SK-N-SH (cell line): Measurements from ENCODE around the gene SUMF1. TPM values are rescaled to one million over a fixed set of nuclear protein-coding genes. Genes with fewer than 3 reads are reported as not detected.

ENCODE experiments used
- CTCF ChIA-PET: fragments of 300-600, 350-600 bp; formaldehyde crosslinking; extraction: SDS; loops from one replicate; lab custom pipeline; 2021; lab: Yijun Ruan, JAX
- POLR2A ChIA-PET: fragments of 350-600 bp; sonication (Branson Sonifier 250); formaldehyde crosslinking; extraction: SDS; loops from one replicate; lab custom pipeline; 2020; ENCODE audit warnings: antibody characterized with exemption, inconsistent platforms; lab: Yijun Ruan, JAX
- DNase-seq: peaks from one replicate; pipeline ENCODE4 v3.0.0; 2012
- H2AFZ ChIP-seq: fragments of 200-600 bp; sonication (generic); 2 replicates; pipeline ENCODE4 v1.8.1; 2016; ENCODE audit warnings: antibody characterized with exemption, mild to moderate bottlenecking, low read depth
- H3F3A ChIP-seq: fragments of 200-600 bp; sonication (generic); replicated peaks from 2 replicates; pipeline ENCODE3; 2016; ENCODE audit warnings: antibody characterized with exemption, mild to moderate bottlenecking; ENCODE audit not compliant: insufficient read depth
- H3K27ac ChIP-seq, 2 experiments: fragments of 200-500 bp in 1 of 2; fragments of 200-600 bp in 1 of 2; sonication (Bioruptor generic) in 1 of 2; sonication (generic), shearing (Covaris generic) in 1 of 2; 2 replicates each; pipeline versions ENCODE4 v1.5.1 to v1.6.1; 2014 to 2016; ENCODE audit warnings: low read depth in 2 of 2, inconsistent platforms in 1 of 2, low read length in 1 of 2, mild to moderate bottlenecking in 1 of 2, mixed read lengths in 1 of 2
- H3K27me3 ChIP-seq: fragments of 200-600 bp; sonication (generic), shearing (Covaris generic); 2 replicates; pipeline ENCODE4 v1.6.1; 2016; ENCODE audit warnings: mixed run types; ENCODE audit not compliant: insufficient read depth
- H3K36me3 ChIP-seq, 2 experiments: fragments of 200-500 bp in 1 of 2; fragments of 200-600 bp in 1 of 2; sonication (Bioruptor generic) in 1 of 2; sonication (generic) in 1 of 2; replicated peaks in 1 of 2; 2 replicates each; pipeline versions ENCODE3 to v1.5.1; 2014 to 2016; ENCODE audit warnings: low read length in 1 of 2, mild to moderate bottlenecking in 1 of 2; ENCODE audit not compliant: insufficient read depth in 2 of 2, control insufficient read depth in 1 of 2
- H3K4me1 ChIP-seq, 2 experiments: fragments of 200-500 bp in 1 of 2; fragments of 200-600 bp in 1 of 2; sonication (Bioruptor generic) in 1 of 2; sonication (generic), shearing (Covaris generic) in 1 of 2; 2 replicates each; pipeline versions ENCODE4 v1.5.1 to v1.6.1; 2014 to 2016; ENCODE audit warnings: low read depth in 1 of 2, low read length in 1 of 2, mixed run types in 1 of 2; ENCODE audit not compliant: insufficient read depth in 2 of 2, control insufficient read depth in 1 of 2
- H3K4me2 ChIP-seq: fragments of 200-600 bp; sonication (generic), shearing (Covaris generic); 2 replicates; pipeline ENCODE4 v1.6.1; 2017; ENCODE audit warnings: mixed run types
- H3K4me3 ChIP-seq, 2 experiments: fragments of 200-500 bp in 1 of 2; fragments of 200-600 bp in 1 of 2; sonication (Bioruptor generic) in 1 of 2; sonication (generic), shearing (Covaris generic) in 1 of 2; 2 replicates each; pipeline versions ENCODE4 v1.5.1 to v1.8.1; 2014 to 2016; ENCODE audit warnings: low read depth in 2 of 2, inconsistent platforms in 1 of 2, low read length in 1 of 2, mild to moderate bottlenecking in 1 of 2, mixed read lengths in 1 of 2, moderate library complexity in 1 of 2
- H3K79me2 ChIP-seq: fragments of 200-600 bp; sonication (generic); 2 replicates; pipeline ENCODE4 v1.8.1; 2017; ENCODE audit warnings: mild to moderate bottlenecking; ENCODE audit not compliant: insufficient read depth
- H3K9ac ChIP-seq: fragments of 200-600 bp; sonication (generic); 2 replicates; pipeline ENCODE4 v1.6.1; 2017; ENCODE audit warnings: mixed run types
- H3K9me2 ChIP-seq: fragments of 200-600 bp; sonication (generic); 2 replicates; pipeline ENCODE4 v1.6.1; 2017; ENCODE audit warnings: mixed run types
- H3K9me3 ChIP-seq: fragments of 200-600 bp; sonication (generic); 2 replicates; pipeline ENCODE4 v1.6.1; 2017; ENCODE audit warnings: mixed run types, mild to moderate bottlenecking, moderate library complexity
- H4K20me1 ChIP-seq: fragments of 200-600 bp; sonication (generic); 2 replicates; pipeline ENCODE4 v1.6.1; 2017; ENCODE audit warnings: mild to moderate bottlenecking, mixed run types; ENCODE audit not compliant: insufficient read depth
- EP300 ChIP-seq, 2 experiments: IDR thresholded peaks; 2 replicates each; pipeline versions ENCODE4 v1.4.0 to v1.6.1; 2012; ENCODE audit warnings: borderline replicate concordance in 1 of 2, low read depth in 1 of 2, low read length in 1 of 2
- FOXM1 ChIP-seq: IDR thresholded peaks from 2 replicates; pipeline ENCODE4 v1.4.0; 2012; ENCODE audit warnings: low read depth, mild to moderate bottlenecking
- NFIC ChIP-seq: IDR thresholded peaks from 2 replicates; pipeline ENCODE4 v1.4.0; 2012; ENCODE audit warnings: borderline replicate concordance
- NRF1 ChIP-seq: IDR thresholded peaks from 2 replicates; pipeline ENCODE4 v1.6.1; 2012; ENCODE audit warnings: low read depth, mild to moderate bottlenecking, low read length
- RAD21 ChIP-seq: IDR thresholded peaks from 2 replicates; pipeline ENCODE4 v1.6.1; 2012; ENCODE audit warnings: mild to moderate bottlenecking, low read length
- RCOR1 ChIP-seq: fragments of 150-350 bp; IDR thresholded peaks from 2 replicates; pipeline ENCODE4 v1.6.1; 2017; ENCODE audit warnings: antibody characterized with exemption, low read length
- TCF12 ChIP-seq: IDR thresholded peaks from 2 replicates; pipeline ENCODE4 v1.4.0; 2012
- WGBS: methylation state at CpG from one replicate; pipeline ENCODE4 v1.1.6; 2017; ENCODE audit warnings: low lambda C conversion rate; 5-methylcytosine and 5-hydroxymethylcytosine counted together
- polyA plus RNA-seq, 3 experiments: library from polyadenylated mRNA; depleted of rRNA; stranded (reverse); fragments of >200 nt; gene quantifications; 2 replicates each; pipeline ENCODE4 v1.2.3, GENCODE V29; 2012
- TF ChIP-seq, protein P1 (sequence below): IDR thresholded peaks from 2 replicates; pipeline ENCODE4 v1.4.0; 2012; ENCODE audit warnings: low read depth, borderline replicate concordance
- TF ChIP-seq, protein P2 (sequence below): fragments of 200-600 bp; sonication (generic); IDR thresholded peaks from 2 replicates; pipeline ENCODE4 v1.6.1; 2017; ENCODE audit warnings: antibody characterized with exemption, mild to moderate bottlenecking, moderate library complexity
- TF ChIP-seq, protein P3 (sequence below): IDR thresholded peaks from 2 replicates; pipeline ENCODE4; 2012
- TF ChIP-seq, protein P4 (sequence below): IDR thresholded peaks from 2 replicates; pipeline ENCODE4 v1.4.0; 2012; ENCODE audit warnings: low read depth, borderline replicate concordance

SUMF1 gene
- polyA plus RNA-seq, 1 of the 3 experiments (the other 2 are of a cell fraction): 56.9 TPM

DNA sequence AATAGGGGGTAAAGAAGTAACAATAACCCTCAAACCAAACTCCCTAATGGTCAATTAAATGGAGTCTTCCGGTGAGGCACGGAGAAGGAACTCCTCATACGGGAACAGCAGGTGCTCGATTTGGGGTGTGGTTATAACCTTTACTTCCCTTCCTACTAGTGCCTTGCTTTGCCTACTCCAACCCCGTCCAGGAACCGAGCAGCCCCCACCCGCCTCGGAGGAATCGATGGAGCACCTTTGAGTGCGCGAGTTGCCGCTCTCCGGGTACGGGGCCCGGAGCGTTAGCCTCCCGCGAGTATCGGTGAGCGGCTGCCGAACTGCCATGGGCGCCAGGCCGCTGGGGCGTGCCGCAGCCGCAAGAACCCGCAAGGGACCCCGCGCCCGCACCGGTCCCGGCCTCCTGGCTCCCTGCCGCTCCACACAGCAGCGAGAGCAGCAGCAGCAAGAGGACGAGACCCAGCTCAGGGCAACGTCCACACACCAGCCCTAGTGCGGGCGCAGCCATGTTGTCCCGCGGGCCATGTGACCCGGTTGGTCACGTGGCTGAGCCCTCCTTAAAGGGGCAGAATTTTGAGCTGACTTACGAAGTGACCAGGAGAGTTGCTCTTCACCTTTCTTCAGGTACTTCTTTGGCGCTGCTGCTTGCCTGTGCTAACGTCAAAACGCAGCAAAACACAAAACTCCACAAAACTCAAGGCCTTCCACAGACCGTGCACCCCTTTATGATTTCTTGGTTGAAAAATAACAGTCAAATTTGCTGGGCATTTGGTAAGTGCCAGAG is at the start of gene SUMF1 (continued):
- TF ChIP-seq, protein P1, sequence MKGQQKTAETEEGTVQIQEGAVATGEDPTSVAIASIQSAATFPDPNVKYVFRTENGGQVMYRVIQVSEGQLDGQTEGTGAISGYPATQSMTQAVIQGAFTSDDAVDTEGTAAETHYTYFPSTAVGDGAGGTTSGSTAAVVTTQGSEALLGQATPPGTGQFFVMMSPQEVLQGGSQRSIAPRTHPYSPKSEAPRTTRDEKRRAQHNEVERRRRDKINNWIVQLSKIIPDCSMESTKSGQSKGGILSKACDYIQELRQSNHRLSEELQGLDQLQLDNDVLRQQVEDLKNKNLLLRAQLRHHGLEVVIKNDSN: peak; percentile 100
- TF ChIP-seq NFIC (peak; percentile 25; the same call in 1 of the 2 replicates), EP300 (IDR thresholded peaks at IDR 0.05; ENCODE audit: borderline replicate concordance in 1 of 2, low read depth in 1 of 2, low read length in 1 of 2) (peak in 1 of 2 experiments; percentile 52; a peak in 1 of 4 replicates), FOXM1 (no peak), RAD21 (no peak), RCOR1 (peak; percentile 67)
- TF ChIP-seq, protein P2, sequence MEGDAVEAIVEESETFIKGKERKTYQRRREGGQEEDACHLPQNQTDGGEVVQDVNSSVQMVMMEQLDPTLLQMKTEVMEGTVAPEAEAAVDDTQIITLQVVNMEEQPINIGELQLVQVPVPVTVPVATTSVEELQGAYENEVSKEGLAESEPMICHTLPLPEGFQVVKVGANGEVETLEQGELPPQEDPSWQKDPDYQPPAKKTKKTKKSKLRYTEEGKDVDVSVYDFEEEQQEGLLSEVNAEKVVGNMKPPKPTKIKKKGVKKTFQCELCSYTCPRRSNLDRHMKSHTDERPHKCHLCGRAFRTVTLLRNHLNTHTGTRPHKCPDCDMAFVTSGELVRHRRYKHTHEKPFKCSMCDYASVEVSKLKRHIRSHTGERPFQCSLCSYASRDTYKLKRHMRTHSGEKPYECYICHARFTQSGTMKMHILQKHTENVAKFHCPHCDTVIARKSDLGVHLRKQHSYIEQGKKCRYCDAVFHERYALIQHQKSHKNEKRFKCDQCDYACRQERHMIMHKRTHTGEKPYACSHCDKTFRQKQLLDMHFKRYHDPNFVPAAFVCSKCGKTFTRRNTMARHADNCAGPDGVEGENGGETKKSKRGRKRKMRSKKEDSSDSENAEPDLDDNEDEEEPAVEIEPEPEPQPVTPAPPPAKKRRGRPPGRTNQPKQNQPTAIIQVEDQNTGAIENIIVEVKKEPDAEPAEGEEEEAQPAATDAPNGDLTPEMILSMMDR: no peak
- TF ChIP-seq, protein P3, sequence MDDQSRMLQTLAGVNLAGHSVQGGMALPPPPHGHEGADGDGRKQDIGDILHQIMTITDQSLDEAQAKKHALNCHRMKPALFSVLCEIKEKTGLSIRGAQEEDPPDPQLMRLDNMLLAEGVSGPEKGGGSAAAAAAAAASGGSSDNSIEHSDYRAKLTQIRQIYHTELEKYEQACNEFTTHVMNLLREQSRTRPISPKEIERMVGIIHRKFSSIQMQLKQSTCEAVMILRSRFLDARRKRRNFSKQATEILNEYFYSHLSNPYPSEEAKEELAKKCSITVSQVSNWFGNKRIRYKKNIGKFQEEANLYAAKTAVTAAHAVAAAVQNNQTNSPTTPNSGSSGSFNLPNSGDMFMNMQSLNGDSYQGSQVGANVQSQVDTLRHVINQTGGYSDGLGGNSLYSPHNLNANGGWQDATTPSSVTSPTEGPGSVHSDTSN: no peak

DNA sequence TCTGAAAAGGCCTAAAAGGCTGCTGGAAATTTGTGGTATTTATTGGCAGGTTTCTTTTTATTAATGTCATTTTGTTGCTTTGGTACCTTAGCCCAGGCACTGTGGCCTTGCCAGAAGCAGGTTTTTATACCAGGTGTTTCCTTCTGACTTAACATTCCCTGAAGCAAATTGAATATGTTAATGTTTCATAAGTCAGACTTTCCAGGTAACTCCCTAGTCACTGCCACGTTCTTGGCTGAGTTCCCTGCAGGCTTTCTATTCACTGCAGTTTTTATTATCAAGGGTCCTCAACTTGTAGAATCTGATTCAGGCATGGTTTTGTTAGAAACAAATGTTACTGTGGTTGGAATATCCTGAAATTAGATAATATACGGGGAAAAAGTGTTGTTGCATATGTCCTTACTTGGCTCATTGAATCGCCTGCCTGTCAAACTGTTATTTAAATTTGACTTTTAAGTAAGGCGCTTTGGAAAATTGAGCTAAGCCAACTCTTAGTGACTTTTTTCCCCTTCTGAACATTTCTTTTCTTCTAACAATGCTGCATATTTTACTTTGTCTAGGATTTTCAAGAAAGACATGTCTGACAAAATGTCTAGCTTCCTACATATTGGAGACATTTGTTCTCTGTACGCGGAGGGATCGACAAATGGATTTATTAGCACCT is 49.0 kb upstream of the SUMF1 start:
- POLR2A ChIA-PET: no interaction called here
- H3K9me3 ChIP-seq: no peaks in the 10 kb centered on the region
- TF ChIP-seq TCF12 (no peak), NRF1 (no peak)
- TF ChIP-seq, protein P4, sequence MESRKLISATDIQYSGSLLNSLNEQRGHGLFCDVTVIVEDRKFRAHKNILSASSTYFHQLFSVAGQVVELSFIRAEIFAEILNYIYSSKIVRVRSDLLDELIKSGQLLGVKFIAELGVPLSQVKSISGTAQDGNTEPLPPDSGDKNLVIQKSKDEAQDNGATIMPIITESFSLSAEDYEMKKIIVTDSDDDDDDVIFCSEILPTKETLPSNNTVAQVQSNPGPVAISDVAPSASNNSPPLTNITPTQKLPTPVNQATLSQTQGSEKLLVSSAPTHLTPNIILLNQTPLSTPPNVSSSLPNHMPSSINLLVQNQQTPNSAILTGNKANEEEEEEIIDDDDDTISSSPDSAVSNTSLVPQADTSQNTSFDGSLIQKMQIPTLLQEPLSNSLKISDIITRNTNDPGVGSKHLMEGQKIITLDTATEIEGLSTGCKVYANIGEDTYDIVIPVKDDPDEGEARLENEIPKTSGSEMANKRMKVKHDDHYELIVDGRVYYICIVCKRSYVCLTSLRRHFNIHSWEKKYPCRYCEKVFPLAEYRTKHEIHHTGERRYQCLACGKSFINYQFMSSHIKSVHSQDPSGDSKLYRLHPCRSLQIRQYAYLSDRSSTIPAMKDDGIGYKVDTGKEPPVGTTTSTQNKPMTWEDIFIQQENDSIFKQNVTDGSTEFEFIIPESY: no peak
- H3K9me2 ChIP-seq: no peaks in the 10 kb centered on the region
- no peaks in the 10 kb centered on the region for H3K27me3 ChIP-seq
- DNase-seq: no peak
- WGBS: 88% methylated on average over 7 of the region's 7 CpGs
- no peak overlapping the region for H2AFZ ChIP-seq
- H4K20me1 ChIP-seq: no peaks in the 10 kb centered on the region
- H3F3A ChIP-seq: no peaks in the 10 kb centered on the region
- no peak overlapping the region for H3K4me3 ChIP-seq
- no peaks in the 10 kb centered on the region for H3K36me3 ChIP-seq
- no peak overlapping the region for H3K4me2 ChIP-seq
- no peak overlapping the region for H3K9ac ChIP-seq
- CTCF ChIA-PET: interaction anchor here (0.5 to 1.4 kb wide), 5 partner anchors 17 to 117 kb away, joined by 3 to 6 read pairs (median 3); no protein-coding TSS in a partner anchor
- no peaks in the 10 kb centered on the region for H3K79me2 ChIP-seq
- H3K27ac ChIP-seq: no peak overlapping the region
- H3K4me1 ChIP-seq: peaks cover 0 to 35% of the 10 kb centered on the region in 2 experiments; a peak in 2 of 4 replicates
